PC-9 (cell line): ENCODE data around the gene FAM110A.

Experiments
- EZH2 ChIP-seq: fragments of 200-600 bp; sonication (generic); IDR thresholded peaks from 2 replicates; pipeline ENCODE4 v1.8.0; 2017; ENCODE audit warnings: antibody characterized with exemption, low read depth
- TF ChIP-seq, protein P1 (sequence below): fragments of 200-600 bp; sonication (generic); conservative IDR thresholded peaks from 2 replicates; pipeline ENCODE4 v1.6.1; 2017; ENCODE audit warnings: mixed run types, antibody characterized with exemption, mild to moderate bottlenecking, moderate library complexity

GRCh38 chr20:858011-858410 is 24.5 kb downstream of the FAM110A start:
- TF ChIP-seq, protein P1, sequence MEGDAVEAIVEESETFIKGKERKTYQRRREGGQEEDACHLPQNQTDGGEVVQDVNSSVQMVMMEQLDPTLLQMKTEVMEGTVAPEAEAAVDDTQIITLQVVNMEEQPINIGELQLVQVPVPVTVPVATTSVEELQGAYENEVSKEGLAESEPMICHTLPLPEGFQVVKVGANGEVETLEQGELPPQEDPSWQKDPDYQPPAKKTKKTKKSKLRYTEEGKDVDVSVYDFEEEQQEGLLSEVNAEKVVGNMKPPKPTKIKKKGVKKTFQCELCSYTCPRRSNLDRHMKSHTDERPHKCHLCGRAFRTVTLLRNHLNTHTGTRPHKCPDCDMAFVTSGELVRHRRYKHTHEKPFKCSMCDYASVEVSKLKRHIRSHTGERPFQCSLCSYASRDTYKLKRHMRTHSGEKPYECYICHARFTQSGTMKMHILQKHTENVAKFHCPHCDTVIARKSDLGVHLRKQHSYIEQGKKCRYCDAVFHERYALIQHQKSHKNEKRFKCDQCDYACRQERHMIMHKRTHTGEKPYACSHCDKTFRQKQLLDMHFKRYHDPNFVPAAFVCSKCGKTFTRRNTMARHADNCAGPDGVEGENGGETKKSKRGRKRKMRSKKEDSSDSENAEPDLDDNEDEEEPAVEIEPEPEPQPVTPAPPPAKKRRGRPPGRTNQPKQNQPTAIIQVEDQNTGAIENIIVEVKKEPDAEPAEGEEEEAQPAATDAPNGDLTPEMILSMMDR: no peak
- no peak for TF ChIP-seq EZH2
